Measurements from ENCODE around the gene BPIFB1.

Gene BPIFB1

GRCh38 chr20:33257237-33257636, 25.8 kb upstream of the BPIFB1 start:
- no peak for DNase-seq
- no peak overlapping the region for H3K27ac Mint-ChIP-seq
- peaks cover 37% of the 10 kb centered on the region for H3K27me3 Mint-ChIP-seq
- no peak overlapping the region for H3K4me3 Mint-ChIP-seq
- peaks cover 2% of the 10 kb centered on the region for H3K4me1 Mint-ChIP-seq (ENCODE audit: low read depth)
- no peaks in the 10 kb centered on the region for H3K36me3 Mint-ChIP-seq (ENCODE audit: low read depth)
- H3K9me3 Mint-ChIP-seq = no peaks in the 10 kb centered on the region

- Mint-ChIP-seq H3K9me3 (no peaks in the 10 kb centered on the region), H3K36me3 (ENCODE audit: low read depth) (no peaks in the 10 kb centered on the region), H3K4me1 (ENCODE audit: low read depth) (peaks cover 2% of the 10 kb centered on the region), H3K4me3 (no peak overlapping the region), H3K27ac (no peak overlapping the region), H3K27me3 (peaks cover 46% of the 10 kb centered on the region)
- no peak for DNase-seq
Observed at GRCh38 chr20:33259371-33259770, 23.6 kb upstream of the BPIFB1 start.

- Mint-ChIP-seq H3K4me3 (no peak overlapping the region), H3K27me3 (peaks cover 53% of the 10 kb centered on the region), H3K9me3 (no peaks in the 10 kb centered on the region), H3K27ac (no peak overlapping the region), H3K4me1 (ENCODE audit: low read depth) (peaks cover 2% of the 10 kb centered on the region), H3K36me3 (ENCODE audit: low read depth) (no peaks in the 10 kb centered on the region)
- DNase-seq = no peak
Observed at GRCh38 chr20:33261465-33261864, 21.5 kb upstream of the BPIFB1 start.

DNA sequence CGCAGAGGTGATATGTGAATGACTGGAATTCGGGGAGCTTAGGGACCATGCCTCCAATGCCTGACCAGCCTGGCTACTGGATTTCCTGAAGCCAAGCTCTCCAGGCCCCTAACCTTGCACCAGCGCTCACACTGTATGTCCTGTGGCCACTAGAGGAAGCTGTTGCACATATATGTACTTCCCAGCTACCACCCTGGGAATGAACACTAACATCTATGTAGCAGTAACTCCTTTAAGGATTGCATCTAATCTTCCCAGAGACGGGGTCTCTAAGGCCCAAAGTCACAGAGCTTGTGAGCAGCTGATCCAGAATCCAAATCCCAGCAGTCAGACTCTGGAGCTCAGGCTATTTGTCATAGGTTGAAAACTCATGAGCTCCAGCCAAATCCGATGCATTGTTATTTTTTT, 20.4 kb upstream of the BPIFB1 start:
- Mint-ChIP-seq H3K9me3 (no peaks in the 10 kb centered on the region), H3K27me3 (peaks cover 59% of the 10 kb centered on the region), H3K4me1 (ENCODE audit: low read depth) (peaks cover 2% of the 10 kb centered on the region), H3K27ac (no peak overlapping the region), H3K36me3 (ENCODE audit: low read depth) (no peaks in the 10 kb centered on the region), H3K4me3 (no peak overlapping the region)
- DNase-seq = no peak

DNA sequence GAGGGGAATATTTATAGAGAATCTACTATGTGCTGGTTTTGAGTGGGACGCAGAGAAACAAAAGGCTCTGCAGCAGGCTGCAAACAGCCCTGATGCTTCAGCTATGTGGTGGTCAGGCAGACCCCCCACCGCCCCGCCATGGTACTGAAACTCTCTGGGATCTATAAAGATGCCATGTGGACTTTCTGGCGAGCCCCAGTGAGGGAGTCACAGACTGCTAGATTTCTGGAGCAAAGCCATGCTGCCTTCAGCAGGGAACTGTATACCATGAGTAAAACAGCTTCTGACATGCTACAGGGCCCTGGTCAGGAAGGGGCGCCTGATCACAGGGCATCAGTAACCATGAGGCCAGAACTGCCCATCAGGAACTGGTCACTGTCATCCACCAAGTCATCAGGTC, 19.2 kb upstream of the BPIFB1 start:
- H3K4me3 Mint-ChIP-seq = no peak overlapping the region

DNA sequence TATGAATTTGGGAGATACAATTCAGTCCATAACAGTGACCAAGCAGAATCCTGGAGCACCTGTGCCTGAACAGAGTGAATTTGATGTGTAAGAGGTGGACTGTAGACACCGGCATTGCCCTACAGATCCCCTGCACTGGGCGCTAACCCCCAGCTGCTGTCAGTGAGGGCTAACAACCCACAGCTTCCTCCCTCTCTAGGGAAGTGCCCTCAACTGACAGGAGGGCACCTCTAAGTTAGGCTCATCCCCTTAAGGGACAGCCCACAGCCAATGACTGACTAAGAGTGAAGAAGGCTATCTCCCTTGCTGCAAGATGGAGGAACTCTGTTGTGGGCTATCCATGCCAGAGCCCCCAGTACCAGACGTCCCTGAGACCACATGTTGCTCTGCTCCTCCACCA, 15.3 kb upstream of the BPIFB1 start:
- H3K27ac Mint-ChIP-seq = no peak overlapping the region
- H3K36me3 Mint-ChIP-seq (ENCODE audit: low read depth) = no peaks in the 10 kb centered on the region
- H3K4me3 Mint-ChIP-seq = no peak overlapping the region
- H3K27me3 Mint-ChIP-seq = peaks cover 46% of the 10 kb centered on the region
- no peaks in the 10 kb centered on the region for H3K9me3 Mint-ChIP-seq
- no peak for DNase-seq
- no peaks in the 10 kb centered on the region for H3K4me1 Mint-ChIP-seq (ENCODE audit: low read depth)

More for the DNA sequence above, 19.2 kb upstream of the BPIFB1 start:
- H3K27me3 Mint-ChIP-seq = peaks cover 60% of the 10 kb centered on the region
- peaks cover 2% of the 10 kb centered on the region for H3K4me1 Mint-ChIP-seq (ENCODE audit: low read depth)
- H3K36me3 Mint-ChIP-seq (ENCODE audit: low read depth) = no peaks in the 10 kb centered on the region
- no peak for DNase-seq
- no peaks in the 10 kb centered on the region for H3K9me3 Mint-ChIP-seq
- H3K27ac Mint-ChIP-seq = no peak overlapping the region

DNA sequence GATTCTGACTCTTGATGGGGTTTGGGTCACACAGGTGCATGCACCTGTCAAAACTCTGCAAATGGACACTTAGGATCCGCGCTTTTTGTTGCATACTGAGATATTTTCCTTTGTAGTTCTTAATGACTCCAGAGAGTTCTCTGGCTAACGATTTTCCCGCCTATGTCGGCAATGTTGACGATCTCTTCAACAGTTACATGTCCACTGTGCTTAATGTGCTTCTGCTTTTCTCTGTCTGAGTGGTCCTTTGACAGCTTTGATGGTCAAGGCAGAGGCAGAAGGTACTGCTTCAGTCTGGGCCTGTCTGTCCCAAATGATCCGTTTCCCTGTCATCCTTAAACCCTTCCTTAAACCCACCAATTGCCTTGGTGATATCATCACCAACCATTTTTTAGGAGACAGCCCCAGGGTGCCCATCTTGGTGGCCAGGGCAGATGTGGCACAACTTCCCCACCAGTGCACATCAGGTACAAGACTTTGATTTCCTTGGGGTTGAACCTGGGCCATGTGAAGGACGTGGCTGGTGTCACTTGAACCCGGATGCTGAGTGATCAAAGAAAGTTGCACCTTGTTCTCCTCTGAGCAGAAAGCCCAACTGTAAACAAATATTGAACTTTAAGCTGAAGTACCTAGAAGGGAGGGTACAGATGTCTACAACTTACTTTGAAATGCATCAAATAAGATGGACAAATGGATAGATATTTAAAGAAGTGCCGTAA, 10.7 kb upstream of the BPIFB1 start:
- Mint-ChIP-seq H3K9me3 (no peaks in the 10 kb centered on the region), H3K4me3 (no peak overlapping the region), H3K36me3 (ENCODE audit: low read depth) (no peaks in the 10 kb centered on the region), H3K27me3 (peaks cover 12% of the 10 kb centered on the region), H3K27ac (no peak overlapping the region), H3K4me1 (ENCODE audit: low read depth) (peaks cover 5% of the 10 kb centered on the region)
- DNase-seq = no peak

- H3K27ac Mint-ChIP-seq = no peak overlapping the region
- H3K9me3 Mint-ChIP-seq = no peaks in the 10 kb centered on the region
- peaks cover 5% of the 10 kb centered on the region for H3K4me1 Mint-ChIP-seq (ENCODE audit: low read depth)
- H3K27me3 Mint-ChIP-seq = peaks cover 4% of the 10 kb centered on the region
- no peak overlapping the region for H3K4me3 Mint-ChIP-seq
- no peaks in the 10 kb centered on the region for H3K36me3 Mint-ChIP-seq (ENCODE audit: low read depth)
- DNase-seq = no peak
Observed at GRCh38 chr20:33273117-33273851, 9.7 kb upstream of the BPIFB1 start.

- no peak overlapping the region for H3K4me3 Mint-ChIP-seq
- no peak overlapping the region for H3K27ac Mint-ChIP-seq
- DNase-seq = no peak
Observed at GRCh38 chr20:33275215-33275614, 7.8 kb upstream of the BPIFB1 start.

DNA sequence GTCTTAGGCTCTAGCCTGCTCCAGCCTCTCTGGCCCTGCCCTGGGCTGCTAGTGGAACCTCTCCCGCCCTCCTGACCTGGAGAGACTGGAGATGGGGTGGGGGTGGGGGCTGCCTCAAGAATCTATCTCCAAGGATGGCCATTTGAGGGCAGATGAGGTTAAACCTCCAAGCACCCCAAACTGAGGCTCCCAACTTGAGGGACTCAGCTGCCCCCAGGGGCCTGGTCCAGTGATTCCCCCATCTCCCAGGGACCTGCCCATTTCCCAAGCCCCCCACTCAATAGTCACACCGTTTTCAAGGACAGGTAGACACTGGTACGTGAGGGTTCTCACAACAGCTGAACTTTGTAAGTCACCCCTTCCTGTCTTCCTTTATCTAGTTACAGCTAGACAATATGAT, 7.1 kb upstream of the BPIFB1 start:
- H3K27ac Mint-ChIP-seq = no peak overlapping the region

More at GRCh38 chr20:33275215-33275614, 7.8 kb upstream of the BPIFB1 start:
- no peaks in the 10 kb centered on the region for H3K36me3 Mint-ChIP-seq (ENCODE audit: low read depth)
- no peaks in the 10 kb centered on the region for H3K9me3 Mint-ChIP-seq
- H3K4me1 Mint-ChIP-seq (ENCODE audit: low read depth) = peaks cover 5% of the 10 kb centered on the region
- no peaks in the 10 kb centered on the region for H3K27me3 Mint-ChIP-seq

DNA sequence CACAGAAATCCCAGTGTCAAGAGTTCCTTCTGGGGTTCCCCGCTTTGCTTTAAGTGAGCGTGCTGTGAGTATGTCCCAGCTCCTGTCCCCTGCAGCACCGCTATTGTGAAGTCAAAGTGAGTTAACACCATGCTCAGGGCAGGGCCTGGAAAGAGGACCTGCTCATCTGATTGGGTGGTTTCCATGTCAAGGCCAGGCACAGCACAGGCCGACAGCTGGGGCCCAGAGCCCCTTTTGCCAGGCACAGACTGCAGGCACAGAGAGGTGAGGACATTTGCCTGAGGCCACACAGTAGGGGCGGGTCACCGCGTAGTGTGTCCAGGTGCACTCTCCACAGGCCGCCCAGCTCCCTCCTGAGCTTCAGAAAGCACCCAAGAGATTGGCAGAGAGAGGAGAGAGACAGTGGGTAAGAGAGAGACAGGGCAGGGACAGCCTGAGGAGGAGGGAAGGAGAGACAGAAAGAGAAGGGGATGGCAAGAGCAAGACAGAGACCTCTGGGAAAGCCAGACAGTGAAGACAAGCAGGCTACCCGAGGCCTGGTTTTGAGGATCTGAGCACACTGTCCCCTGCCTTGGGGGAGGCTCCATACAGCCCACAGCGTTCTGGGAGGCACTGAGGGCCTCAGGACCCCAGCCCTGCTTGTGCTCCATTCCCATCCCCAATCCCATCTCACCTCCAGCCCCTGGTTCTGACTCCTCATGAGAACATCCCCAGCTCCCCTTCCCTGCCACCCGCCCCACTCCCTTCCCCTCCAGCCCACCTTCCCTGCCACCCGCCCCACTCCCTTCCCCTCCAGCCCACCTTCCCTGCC, 6.5 kb upstream of the BPIFB1 start:
- no peak overlapping the region for H3K27ac Mint-ChIP-seq
- peaks cover 5% of the 10 kb centered on the region for H3K4me1 Mint-ChIP-seq (ENCODE audit: low read depth)
- no peaks in the 10 kb centered on the region for H3K36me3 Mint-ChIP-seq (ENCODE audit: low read depth)
- H3K4me3 Mint-ChIP-seq = no peak overlapping the region
- no peak for DNase-seq
- no peaks in the 10 kb centered on the region for H3K9me3 Mint-ChIP-seq
- no peaks in the 10 kb centered on the region for H3K27me3 Mint-ChIP-seq

More for the DNA sequence above, 7.1 kb upstream of the BPIFB1 start:
- H3K27me3 Mint-ChIP-seq = no peaks in the 10 kb centered on the region
- H3K4me3 Mint-ChIP-seq = no peak overlapping the region
- DNase-seq = no peak
- H3K9me3 Mint-ChIP-seq = no peaks in the 10 kb centered on the region
- H3K4me1 Mint-ChIP-seq (ENCODE audit: low read depth) = peaks cover 5% of the 10 kb centered on the region
- no peaks in the 10 kb centered on the region for H3K36me3 Mint-ChIP-seq (ENCODE audit: low read depth)

GRCh38 chr20:33277471-33278441, 5.3 kb upstream of the BPIFB1 start:
- H3K4me1 Mint-ChIP-seq (ENCODE audit: low read depth) = peaks cover 5% of the 10 kb centered on the region
- H3K9me3 Mint-ChIP-seq = no peaks in the 10 kb centered on the region
- H3K4me3 Mint-ChIP-seq = no peak overlapping the region
- H3K36me3 Mint-ChIP-seq (ENCODE audit: low read depth) = no peaks in the 10 kb centered on the region
- H3K27ac Mint-ChIP-seq = no peak overlapping the region
- H3K27me3 Mint-ChIP-seq = no peaks in the 10 kb centered on the region
- no peak for DNase-seq

GRCh38 chr20:33278700-33279099, 4.3 kb upstream of the BPIFB1 start:
- no peak overlapping the region for H3K4me3 Mint-ChIP-seq
- H3K27ac Mint-ChIP-seq = no peak overlapping the region
- no peak for DNase-seq
- H3K4me1 Mint-ChIP-seq (ENCODE audit: low read depth) = peaks cover under 1% of the 10 kb centered on the region
- H3K36me3 Mint-ChIP-seq (ENCODE audit: low read depth) = no peaks in the 10 kb centered on the region
- no peaks in the 10 kb centered on the region for H3K9me3 Mint-ChIP-seq
- peaks cover 3% of the 10 kb centered on the region for H3K27me3 Mint-ChIP-seq

Measured in activated T-cell treated with anti-CD3 and anti-CD28 coated beads, Interleukin-2, amount 50 U/mL, for 24 hours (primary cell).